ENCODE results near the gene HIF3A. TPM values are rescaled to one million over a fixed set of nuclear protein-coding genes. Genes with fewer than 3 reads are reported as not detected.

HIF3A gene
- total RNA-seq, 1 experiment from 2014 or later = not detected

DNA sequence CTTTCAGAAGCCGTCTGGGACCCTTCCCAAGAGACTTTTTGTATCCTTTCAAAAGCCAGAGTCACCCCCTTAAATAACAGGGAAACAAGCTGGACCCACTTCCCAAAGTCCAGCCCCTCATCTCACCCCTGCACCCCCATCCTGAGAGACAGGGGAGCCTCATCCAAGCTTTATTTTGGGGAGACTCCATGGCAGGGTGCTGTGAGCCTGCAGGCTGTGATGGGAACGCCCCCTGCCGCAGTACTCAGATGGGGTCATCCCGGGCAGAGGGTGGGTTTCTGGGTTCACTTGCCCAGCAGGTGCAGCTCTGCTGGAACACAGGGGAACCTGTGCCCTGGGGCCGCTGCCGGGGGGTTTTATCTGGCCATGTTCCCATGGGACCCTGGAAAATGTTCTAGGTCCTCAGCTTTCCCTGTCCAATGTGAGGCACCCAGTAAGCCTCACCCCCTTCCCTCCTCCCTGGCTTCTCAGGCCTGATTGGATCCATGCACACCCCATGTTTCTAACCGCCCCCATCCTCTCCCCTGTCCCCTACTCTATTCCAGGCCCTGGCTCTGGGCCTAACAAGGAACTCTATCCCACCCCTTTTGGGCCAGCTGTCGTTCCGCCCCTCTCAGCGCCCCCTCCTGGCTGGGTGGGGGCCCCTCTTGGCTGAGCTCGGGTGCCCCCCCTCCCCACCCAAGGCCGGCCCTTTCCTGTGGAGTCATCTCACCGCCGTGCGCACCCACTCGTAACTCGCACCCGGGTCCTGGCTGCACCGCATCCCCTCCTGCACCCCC, 1.0 kb downstream of the HIF3A start:
- no peak overlapping the region for H3K27ac ChIP-seq
- no peak for DNase-seq
- no TSS peak for BruUV-seq (replicated peaks)
- intact Hi-C loops (cut with micrococcal nuclease; ENCODE audit: unreplicated experiment) = loop anchor here (5.0 kb wide), 1 partner anchor 74 kb away; no protein-coding TSS in a partner anchor
- H3K9me2 ChIP-seq (ENCODE audit: insufficient read depth) = no peaks in the 10 kb centered on the region
- no peak overlapping the region for H3K4me3 ChIP-seq
- no peak overlapping the region for H2AFZ ChIP-seq
- peaks cover 22% of the 10 kb centered on the region; the same call in 1 of the 2 replicates for H3F3A ChIP-seq (ENCODE audit: insufficient read depth, low read depth)
- H3K9me3 ChIP-seq (ENCODE audit: insufficient read depth, low read depth) = no peaks in the 10 kb centered on the region
- ChIA-PET POLR2A (ENCODE audit: unreplicated experiment) (no interaction called here), CTCF (interaction anchor here (0.6 to 0.7 kb wide), 2 partner anchors 9 to 499 kb away, joined by 3 to 6 read pairs; no protein-coding TSS in a partner anchor)
- peaks cover 24% of the 10 kb centered on the region for H3K4me1 ChIP-seq (replicated peaks; ENCODE audit: insufficient read depth)
- no peaks in the 10 kb centered on the region for H3K79me2 ChIP-seq (ENCODE audit: low read depth)
- no peaks in the 10 kb centered on the region for H4K20me1 ChIP-seq (ENCODE audit: insufficient read depth)
- peaks cover 7% of the 10 kb centered on the region; the same call in 1 of the 2 replicates for H3K27me3 ChIP-seq (ENCODE audit: insufficient read depth, low read depth)
- no peaks in the 10 kb centered on the region for H3K36me3 ChIP-seq (ENCODE audit: low read depth)
- H3K4me2 ChIP-seq = peak overlapping the region; percentile 54; the same call in 1 of the 2 replicates
- TF ChIP-seq CTCF (conservative IDR thresholded peaks at IDR 0.05) (no peak), EZH2 (IDR thresholded peaks at IDR 0.05; ENCODE audit: low read depth) (no peak)

GRCh38 chr19:46298479-46299003, 1.7 kb downstream of the HIF3A start:
- H2AFZ ChIP-seq = no peak overlapping the region
- H3K4me1 ChIP-seq (replicated peaks; ENCODE audit: insufficient read depth) = peaks cover 29% of the 10 kb centered on the region
- no TSS peak for BruUV-seq (replicated peaks)
- peak overlapping the region; percentile 54 for H3K4me2 ChIP-seq
- TF ChIP-seq CTCF (conservative IDR thresholded peaks at IDR 0.05) (no peak), EZH2 (IDR thresholded peaks at IDR 0.05; ENCODE audit: low read depth) (no peak)
- H3K36me3 ChIP-seq (ENCODE audit: low read depth) = no peaks in the 10 kb centered on the region
- no peaks in the 10 kb centered on the region for H3K9me2 ChIP-seq (ENCODE audit: insufficient read depth)
- intact Hi-C loops (cut with micrococcal nuclease; ENCODE audit: unreplicated experiment) = loop anchor here (5.0 kb wide), 1 partner anchor 74 kb away; no protein-coding TSS in a partner anchor
- no peak overlapping the region; the same call in 1 of the 2 replicates for H3K4me3 ChIP-seq
- ChIA-PET POLR2A (ENCODE audit: unreplicated experiment) (interaction anchor here (0.6 kb wide), 1 partner anchor 22 kb away, joined by 8 read pairs; no protein-coding TSS in a partner anchor), CTCF (interaction anchor here (0.7 kb wide), 1 partner anchor 498 kb away, joined by 6 read pairs; no protein-coding TSS in a partner anchor)
- H3K27me3 ChIP-seq (ENCODE audit: insufficient read depth, low read depth) = peaks cover 6% of the 10 kb centered on the region; the same call in 1 of the 2 replicates
- no peaks in the 10 kb centered on the region for H3K79me2 ChIP-seq (ENCODE audit: low read depth)
- H4K20me1 ChIP-seq (ENCODE audit: insufficient read depth) = no peaks in the 10 kb centered on the region
- no peak for DNase-seq
- H3F3A ChIP-seq (ENCODE audit: insufficient read depth, low read depth) = peaks cover 26% of the 10 kb centered on the region; the same call in 1 of the 2 replicates
- no peak overlapping the region for H3K27ac ChIP-seq
- no peaks in the 10 kb centered on the region for H3K9me3 ChIP-seq (ENCODE audit: insufficient read depth, low read depth)

DNA sequence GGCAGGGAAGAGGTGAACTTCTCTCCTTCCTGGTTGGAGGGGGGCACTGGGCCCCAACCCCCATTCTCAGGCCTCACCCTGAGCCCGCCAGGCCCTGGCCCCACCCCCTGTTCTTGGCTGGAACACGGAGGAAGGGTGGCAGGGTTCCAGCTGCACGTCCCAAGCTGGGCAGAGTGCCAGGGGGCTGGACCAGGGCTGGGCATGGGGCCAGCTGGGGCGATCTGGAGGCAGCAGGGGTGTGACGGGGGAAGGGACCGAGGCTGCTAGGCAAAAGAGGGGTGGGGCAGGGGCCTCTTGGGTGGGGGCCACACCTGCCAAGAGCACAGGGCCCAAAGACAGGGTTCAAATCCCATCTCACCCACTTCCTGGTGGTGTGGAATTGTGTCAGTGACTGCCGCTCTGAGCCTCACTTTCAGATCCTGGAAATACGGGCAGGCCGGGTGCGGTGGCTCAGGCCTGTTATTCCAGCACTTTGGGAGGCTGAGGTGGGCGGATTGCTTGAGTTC, 2.2 kb downstream of the HIF3A start:
- BruUV-seq (replicated peaks) = no TSS peak
- H3K27me3 ChIP-seq (ENCODE audit: insufficient read depth, low read depth) = peaks cover 6% of the 10 kb centered on the region; the same call in 1 of the 2 replicates
- H3K79me2 ChIP-seq (ENCODE audit: low read depth) = no peaks in the 10 kb centered on the region
- TF ChIP-seq CTCF (conservative IDR thresholded peaks at IDR 0.05) = no peak
- no peak for TF ChIP-seq EZH2 (IDR thresholded peaks at IDR 0.05; ENCODE audit: low read depth)
- DNase-seq = peak; percentile 74 to 98
- no peaks in the 10 kb centered on the region for H3K9me2 ChIP-seq (ENCODE audit: insufficient read depth)
- H3K4me2 ChIP-seq = peak overlapping the region; percentile 54
- H3K27ac ChIP-seq = no peak overlapping the region
- POLR2A ChIA-PET (ENCODE audit: unreplicated experiment) = interaction anchor here (0.6 kb wide), 1 partner anchor 22 kb away, joined by 8 read pairs; no protein-coding TSS in a partner anchor
- peaks cover 26% of the 10 kb centered on the region; the same call in 1 of the 2 replicates for H3F3A ChIP-seq (ENCODE audit: insufficient read depth, low read depth)
- intact Hi-C loops (cut with micrococcal nuclease; ENCODE audit: unreplicated experiment) = loop anchor here (5.0 kb wide), 1 partner anchor 73 kb away; no protein-coding TSS in a partner anchor
- no peaks in the 10 kb centered on the region for H3K36me3 ChIP-seq (ENCODE audit: low read depth)
- no peaks in the 10 kb centered on the region for H3K9me3 ChIP-seq (ENCODE audit: insufficient read depth, low read depth)
- no peaks in the 10 kb centered on the region for H4K20me1 ChIP-seq (ENCODE audit: insufficient read depth)
- no peak overlapping the region for H2AFZ ChIP-seq
- peaks cover 29% of the 10 kb centered on the region for H3K4me1 ChIP-seq (replicated peaks; ENCODE audit: insufficient read depth)
- CTCF ChIA-PET = no interaction called here
- no peak overlapping the region; the same call in 1 of the 2 replicates for H3K4me3 ChIP-seq

Measured in PC-9 (cell line).